H1 (cell line): ENCODE data around the gene IFIT1. TPM values are rescaled to one million over a fixed set of nuclear protein-coding genes. Genes with fewer than 3 reads are reported as not detected.

Experiments used
- ATF3 ChIP-seq: IDR thresholded peaks from 2 replicates; pipeline ENCODE4 v1.6.1; 2011; ENCODE audit warnings: low read depth, mild to moderate bottlenecking, low read length; ENCODE audit not compliant: insufficient read depth
- CEBPB ChIP-seq: IDR thresholded peaks from 2 replicates; pipeline ENCODE4 v1.6.1; 2012; ENCODE audit warnings: low read depth, low read length
- CHD1 ChIP-seq: IDR thresholded peaks from 2 replicates; pipeline ENCODE4 v1.6.1; 2012; ENCODE audit warnings: low read depth, low read length, improper control_type of control experiment
- CTBP2 ChIP-seq: IDR thresholded peaks from 2 replicates; pipeline ENCODE4 v1.7.0; 2011; ENCODE audit warnings: borderline replicate concordance, mild to moderate bottlenecking, moderate library complexity, mixed read lengths, low read length; ENCODE audit not compliant: insufficient read depth, insufficient read length
- CTCF ChIP-seq, 3 experiments: IDR thresholded peaks; 1 replicate in 2 of 3; 2 replicates in 1 of 3; pipeline versions ENCODE4 v1.5.1 to v1.6.1; 2011; ENCODE audit warnings: low read length in 3 of 3, mild to moderate bottlenecking in 3 of 3, inconsistent platforms in 2 of 3, low read depth in 1 of 3, moderate library complexity in 1 of 3; ENCODE audit not compliant: insufficient read depth in 1 of 3; ENCODE audit errors: control extremely low read depth in 1 of 3
- EP300 ChIP-seq, 2 experiments: IDR thresholded peaks; 1 replicate in 1 of 2; 2 replicates in 1 of 2; pipeline ENCODE4 v1.6.1; 2011 to 2012; ENCODE audit warnings: low read depth in 2 of 2, low read length in 2 of 2, mild to moderate bottlenecking in 2 of 2, borderline replicate concordance in 1 of 2, inconsistent platforms in 1 of 2, moderate library complexity in 1 of 2
- EZH2 ChIP-seq: fragments of 200-600 bp; sonication (generic); IDR thresholded peaks from 2 replicates; pipeline ENCODE4 v1.7.1; 2012; ENCODE audit warnings: low read depth, mild to moderate bottlenecking, moderate library complexity, low read length, inconsistent platforms; ENCODE audit not compliant: severe bottlenecking
- JUND ChIP-seq: IDR thresholded peaks from 2 replicates; pipeline ENCODE4 v1.6.1; 2011; ENCODE audit warnings: mild to moderate bottlenecking, improper control_type of control experiment, low read length
- MAX ChIP-seq: IDR thresholded peaks from 2 replicates; pipeline ENCODE4 v1.6.1; 2012; ENCODE audit warnings: inconsistent platforms
- PHF8 ChIP-seq: fragments of 200-600 bp; sonication (generic); conservative IDR thresholded peaks from 2 replicates; pipeline ENCODE4 v1.7.1; 2012; ENCODE audit warnings: low read depth, mild to moderate bottlenecking, inconsistent platforms, low read length, moderate library complexity
- POLR2A ChIP-seq, 2 experiments: IDR thresholded peaks; 1 replicate in 1 of 2; 2 replicates in 1 of 2; pipeline ENCODE4 v1.6.1; 2011; ENCODE audit warnings: low read depth in 2 of 2, low read length in 2 of 2, mild to moderate bottlenecking in 2 of 2; ENCODE audit errors: control extremely low read depth in 1 of 2
- POU5F1 ChIP-seq: IDR thresholded peaks from 2 replicates; pipeline ENCODE4 v1.6.1; 2011; ENCODE audit warnings: low read depth, mild to moderate bottlenecking, low read length, moderate library complexity
- RAD21 ChIP-seq, 2 experiments: IDR thresholded peaks in 1 of 2; conservative IDR thresholded peaks in 1 of 2; 2 replicates each; pipeline ENCODE4 v1.6.1; 2011; ENCODE audit warnings: low read depth in 2 of 2, low read length in 2 of 2, improper control_type of control experiment in 1 of 2, inconsistent platforms in 1 of 2, mild to moderate bottlenecking in 1 of 2, moderate library complexity in 1 of 2
- RBBP5 ChIP-seq: IDR thresholded peaks from 2 replicates; pipeline ENCODE4 v1.7.1; 2012; ENCODE audit warnings: low read depth, mild to moderate bottlenecking, inconsistent platforms, low read length, moderate library complexity, borderline replicate concordance
- RFX5 ChIP-seq: IDR thresholded peaks from 2 replicates; pipeline ENCODE4 v1.6.1; 2011; ENCODE audit warnings: low read depth, low read length, improper control_type of control experiment, borderline replicate concordance
- RNF2 ChIP-seq: fragments of 200-900, 300-1000 bp; sonication (generic); IDR thresholded peaks from 2 replicates; pipeline ENCODE4 v1.7.1; 2016; ENCODE audit warnings: borderline replicate concordance, low read depth, mild to moderate bottlenecking, antibody characterized with exemption, low read length; ENCODE audit not compliant: poor library complexity, severe bottlenecking; ENCODE audit errors: missing control alignments
- SAP30 ChIP-seq: fragments of 300-600 bp; sonication (generic); IDR thresholded peaks from 2 replicates; pipeline ENCODE4 v1.7.1; 2012; ENCODE audit warnings: low read length, moderate library complexity, mild to moderate bottlenecking, inconsistent platforms; ENCODE audit not compliant: insufficient read depth, insufficient replicate concordance
- SP4 ChIP-seq: IDR thresholded peaks from 2 replicates; pipeline ENCODE4 v1.6.1; 2012; ENCODE audit warnings: low read length, inconsistent platforms
- SRF ChIP-seq: IDR thresholded peaks from 2 replicates; pipeline ENCODE4 v1.6.1; 2011; ENCODE audit warnings: mild to moderate bottlenecking, low read depth, low read length, moderate library complexity
- polyA plus RNA-seq, 7 experiments: library from polyadenylated mRNA; depleted of rRNA in 3 of 7; stranded (reverse) in 5 of 7; unstranded in 2 of 7; fragments of >200 nt in 5 of 7; fragments of 200-250 nt in 2 of 7; gene quantifications; 1 replicate in 5 of 7; 2 replicates in 1 of 7; 4 replicates in 1 of 7; pipeline versions ENCODE4 v1.2.1 to v1.2.3, GENCODE V29; 2011 to 2013; ENCODE audit warnings: missing spikeins in 2 of 7, mixed read lengths in 2 of 7
- total RNA-seq: library from RNA; stranded (reverse); fragmentation: NEBNext Ultra II Directional; extraction: Animal tissue kit (Norgen Biotek cat#: 25700); gene quantifications from 2 replicates; pipeline ENCODE4 v1.2.1, GENCODE V29; 2021

Gene IFIT1
- total and polyA plus RNA-seq, 2 of the 8 experiments (the other 6 are each of a cell fraction or from before 2014, with no cell fraction given), result 0.94 to 1.5 TPM

- TF ChIP-seq RBBP5 (no peak), CTBP2 (no peak), EZH2 (no peak), POU5F1 (no peak), RFX5 (no peak), JUND (0 out of 2 replicates have a peak, but pooled peaks have one; percentile 64), MAX (0 out of 2 replicates have a peak, but pooled peaks have one; percentile 24), CTCF (IDR thresholded peaks at IDR 0.05; ENCODE audit: control extremely low read depth in 1 of 3, insufficient read depth in 1 of 3, low read depth in 1 of 3, low read length in 3 of 3) (no peak), PHF8 (no peak), CEBPB (peak; percentile 92), SRF (no peak), EP300 (IDR thresholded peaks at IDR 0.05; ENCODE audit: borderline replicate concordance in 1 of 2, low read depth in 2 of 2, low read length in 2 of 2) (no peak), CHD1 (no peak), RNF2 (no peak), ATF3 (peak; percentile 63; the same call in 1 of the 2 replicates), POLR2A (IDR thresholded peaks at IDR 0.05; ENCODE audit: control extremely low read depth in 1 of 2, low read depth in 2 of 2, low read length in 2 of 2) (no peak), SP4 (no peak), SAP30 (no peak), RAD21 (IDR thresholded peaks at IDR 0.05 in 1 of 2, conservative IDR thresholded peaks at IDR 0.05 in 1 of 2; ENCODE audit: low read depth in 2 of 2, low read length in 2 of 2) (no peak)
Observed at GRCh38 chr10:89346405-89347254, 45.8 kb upstream of the IFIT1 start (continued).
